Liver (tissue), 9 donors: Measurements from ENCODE around the gene LRPAP1. TPM values are rescaled to one million over a fixed set of nuclear protein-coding genes. Genes with fewer than 3 reads are reported as not detected.
"Not testable (repeated sequence)": the region's sequence is repeated elsewhere in the genome, so short reads cannot be mapped to it uniquely, and the experiment has no call there.

Experiments
- DNase-seq: peaks from one replicate; pipeline ENCODE4 v3.0.0-alpha.2; 2017; ENCODE audit warnings: low spot score
- H3K27ac ChIP-seq, 2 donors: one replicate each; pipeline ENCODE4 v1.7.0; 2013; ENCODE audit warnings: inconsistent platforms in 2 of 2, low read length in 2 of 2, control low read depth in 1 of 2, low read depth in 1 of 2, mild to moderate bottlenecking in 1 of 2
- H3K27me3 ChIP-seq, 4 donors: one replicate each; pipeline versions ENCODE4 v1.6.1 to v1.7.0; 2013; ENCODE audit warnings: low read length in 3 of 4, inconsistent platforms in 1 of 4, mild to moderate bottlenecking in 1 of 4, moderate library complexity in 1 of 4; ENCODE audit not compliant: control insufficient read depth in 4 of 4, insufficient read depth in 4 of 4
- H3K36me3 ChIP-seq, 4 donors: one replicate each; pipeline versions ENCODE4 v1.6.1 to v1.7.0; 2013; ENCODE audit warnings: low read length in 3 of 4, mild to moderate bottlenecking in 3 of 4, low read depth in 1 of 4, moderate library complexity in 1 of 4; ENCODE audit not compliant: control insufficient read depth in 4 of 4, insufficient read depth in 3 of 4
- H3K4me1 ChIP-seq, 4 donors: one replicate each; pipeline versions ENCODE4 v1.6.1 to v1.7.0; 2013; ENCODE audit warnings: low read length in 3 of 4, mild to moderate bottlenecking in 3 of 4, moderate library complexity in 1 of 4; ENCODE audit not compliant: control insufficient read depth in 4 of 4, insufficient read depth in 4 of 4
- H3K4me3 ChIP-seq, 3 donors: one replicate each; pipeline versions ENCODE4 v1.6.1 to v1.7.0; 2013; ENCODE audit warnings: low read length in 3 of 3, control low read depth in 1 of 3, low read depth in 1 of 3, mild to moderate bottlenecking in 1 of 3
- H3K9ac ChIP-seq, 2 donors: one replicate each; pipeline ENCODE4 v1.7.0; 2013; ENCODE audit warnings: low read length in 2 of 2, mild to moderate bottlenecking in 2 of 2, moderate library complexity in 2 of 2, control low read depth in 1 of 2, low read depth in 1 of 2
- H3K9me3 ChIP-seq, 4 donors: one replicate each; pipeline versions ENCODE4 v1.6.1 to v1.7.0; 2013; ENCODE audit warnings: low read length in 3 of 4; ENCODE audit not compliant: control insufficient read depth in 4 of 4
- WGBS: extraction: QIAGEN DNeasy Blood & Tissue Kit; methylation state at CpG from one replicate; pipeline ENCODE4 v1.1.7; 2013; 5-methylcytosine and 5-hydroxymethylcytosine counted together
- polyA plus RNA-seq, 2 donors: library from polyadenylated mRNA; stranded (reverse) in 1 of 2; unstranded in 1 of 2; fragments of 200-250 nt in 1 of 2; fragments of >200 nt in 1 of 2; fragmentation: Nextera tagmentation in 1 of 2; extraction: Ambion mirVana in 1 of 2; gene quantifications; one replicate each; pipeline versions ENCODE4 v1.2.1 to v1.2.3, GENCODE V29; 2013 to 2015
- total RNA-seq, 2 donors: library from RNA; depleted of rRNA; stranded (reverse); fragments of >200 nt; gene quantifications; one replicate each; pipeline ENCODE4 v1.2.3, GENCODE V29; 2014
- donor health status: healthy.
- donor health status: healthy.
- donor health status: healthy.
- donor health status: healthy.
- donor health status: healthy.

The LRPAP1 gene
- total and polyA plus RNA-seq, 4 donors = 46.1 to 134 (median 108) TPM

- H3K9ac ChIP-seq, H3K27ac ChIP-seq, H3K4me3 ChIP-seq, H3K36me3 ChIP-seq, H3K27me3 ChIP-seq, H3K9me3 ChIP-seq, DNase-seq, H3K4me1 ChIP-seq: not testable (repeated sequence)
- WGBS = 69% methylated on average over 11 of the region's 11 CpGs
Measured at GRCh38 chr4:3577208-3577892, 45.1 kb upstream of the LRPAP1 start.

GRCh38 chr4:3576533-3577207 lies 44.4 kb upstream of the LRPAP1 start:
- DNase-seq, H3K4me3 ChIP-seq, H3K9me3 ChIP-seq, H3K4me1 ChIP-seq, H3K27ac ChIP-seq, H3K27me3 ChIP-seq, H3K36me3 ChIP-seq, H3K9ac ChIP-seq: not testable (repeated sequence)
- WGBS = 84% methylated on average over 21 of the region's 21 CpGs

- not testable (repeated sequence) for H3K9ac ChIP-seq, H3K27ac ChIP-seq, H3K27me3 ChIP-seq, DNase-seq, H3K4me1 ChIP-seq, H3K36me3 ChIP-seq, H3K9me3 ChIP-seq, H3K4me3 ChIP-seq
- 64% methylated on average over 19 of the region's 19 CpGs for WGBS
Measured at GRCh38 chr4:3575426-3576369, 43.5 kb upstream of the LRPAP1 start.

- H3K4me3 ChIP-seq, DNase-seq, H3K27me3 ChIP-seq, H3K36me3 ChIP-seq, H3K27ac ChIP-seq, H3K4me1 ChIP-seq, H3K9me3 ChIP-seq, H3K9ac ChIP-seq: not testable (repeated sequence)
- WGBS = 87% methylated on average over 9 of the region's 9 CpGs
Measured at GRCh38 chr4:3574865-3575264, 42.6 kb upstream of the LRPAP1 start.

GRCh38 chr4:3574346-3574745 lies 42.1 kb upstream of the LRPAP1 start:
- not testable (repeated sequence) for H3K27me3 ChIP-seq, H3K9ac ChIP-seq, H3K4me1 ChIP-seq, H3K4me3 ChIP-seq, H3K27ac ChIP-seq, DNase-seq, H3K36me3 ChIP-seq, H3K9me3 ChIP-seq
- WGBS = 95% methylated on average over 20 of the region's 20 CpGs
